ENCODE results near the gene CDKN2C. TPM values are rescaled to one million over a fixed set of nuclear protein-coding genes. Genes with fewer than 3 reads are reported as not detected.

Gene CDKN2C
- total RNA-seq, 6 donors from 2014 or later = 2.1 to 12.7 (median 8.2) TPM

DNA sequence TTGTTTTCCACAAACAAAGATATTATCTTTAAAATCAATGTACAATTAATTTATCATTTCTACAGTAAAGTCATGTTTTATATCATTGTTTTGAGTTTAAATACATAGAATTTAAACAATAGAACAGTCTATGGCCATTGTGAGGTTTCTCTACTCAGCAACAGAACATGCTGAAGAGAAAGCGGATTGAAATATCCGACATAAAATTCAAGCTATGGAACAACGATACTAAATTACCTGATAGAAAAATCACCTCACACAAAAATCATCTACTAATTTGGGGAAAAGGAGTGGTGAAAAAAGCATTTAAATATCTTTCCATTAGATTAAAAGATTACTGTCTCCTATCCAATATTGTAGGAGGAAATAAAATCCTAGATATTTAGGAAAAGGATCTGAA is 12.6 kb downstream of the CDKN2C start:
- DNase-seq (no peak), ATAC-seq (ENCODE audit: low FRiP score in 2 of 2) (no peak)
- Histone ChIP-seq H3K9me3 (no peaks in the 10 kb centered on the region), H3K4me1 (peaks cover 0 to 11% (median 4%) of the 10 kb centered on the region in 4 donors), H3K27ac (no peak overlapping the region), H3K4me3 (no peak overlapping the region), H3K36me3 (no peaks in the 10 kb centered on the region), H3K27me3 (no peaks in the 10 kb centered on the region)
- 88 to 95% methylated on average over 3 of the region's 3 CpGs for WGBS, 2 donors
- TF ChIP-seq POLR2A (IDR thresholded peaks at IDR 0.05) (no peak), EP300 (IDR thresholded peaks at IDR 0.05) (no peak), POLR2AphosphoS5 (IDR thresholded peaks at IDR 0.05) (no peak)
- TF ChIP-seq, protein P1, sequence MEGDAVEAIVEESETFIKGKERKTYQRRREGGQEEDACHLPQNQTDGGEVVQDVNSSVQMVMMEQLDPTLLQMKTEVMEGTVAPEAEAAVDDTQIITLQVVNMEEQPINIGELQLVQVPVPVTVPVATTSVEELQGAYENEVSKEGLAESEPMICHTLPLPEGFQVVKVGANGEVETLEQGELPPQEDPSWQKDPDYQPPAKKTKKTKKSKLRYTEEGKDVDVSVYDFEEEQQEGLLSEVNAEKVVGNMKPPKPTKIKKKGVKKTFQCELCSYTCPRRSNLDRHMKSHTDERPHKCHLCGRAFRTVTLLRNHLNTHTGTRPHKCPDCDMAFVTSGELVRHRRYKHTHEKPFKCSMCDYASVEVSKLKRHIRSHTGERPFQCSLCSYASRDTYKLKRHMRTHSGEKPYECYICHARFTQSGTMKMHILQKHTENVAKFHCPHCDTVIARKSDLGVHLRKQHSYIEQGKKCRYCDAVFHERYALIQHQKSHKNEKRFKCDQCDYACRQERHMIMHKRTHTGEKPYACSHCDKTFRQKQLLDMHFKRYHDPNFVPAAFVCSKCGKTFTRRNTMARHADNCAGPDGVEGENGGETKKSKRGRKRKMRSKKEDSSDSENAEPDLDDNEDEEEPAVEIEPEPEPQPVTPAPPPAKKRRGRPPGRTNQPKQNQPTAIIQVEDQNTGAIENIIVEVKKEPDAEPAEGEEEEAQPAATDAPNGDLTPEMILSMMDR (IDR thresholded peaks at IDR 0.05) = no peak

DNA sequence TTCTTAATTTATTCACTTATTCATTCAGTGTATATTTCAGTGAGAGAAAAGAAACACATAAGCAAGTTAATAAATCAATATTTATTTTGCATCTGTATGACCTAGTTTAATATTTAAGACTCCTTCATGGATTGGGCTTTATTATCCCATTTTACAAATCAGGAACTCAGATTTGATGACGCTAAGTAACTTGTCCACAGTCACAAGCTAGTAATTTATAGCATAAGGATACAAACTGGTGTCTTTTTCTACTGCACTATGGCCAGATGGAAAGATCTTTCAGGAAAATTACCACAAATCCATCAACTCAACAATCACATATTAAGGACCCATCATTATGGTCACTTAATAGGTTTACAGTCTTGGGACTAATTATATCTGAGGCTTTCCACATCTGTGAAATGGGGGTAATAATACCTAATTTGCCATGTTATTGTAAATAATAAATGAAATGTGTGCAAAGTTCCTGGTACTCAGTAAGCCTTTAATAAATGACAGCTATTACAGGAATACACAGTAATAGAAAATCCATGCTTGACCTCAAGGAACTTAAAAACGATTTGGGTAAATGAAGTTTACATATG is 13.3 kb downstream of the CDKN2C start:
- Histone ChIP-seq H3K9me3 (no peaks in the 10 kb centered on the region), H3K27me3 (no peaks in the 10 kb centered on the region), H3K4me1 (peaks cover 0 to 6% (median 4%) of the 10 kb centered on the region in 4 donors), H3K27ac (no peak overlapping the region), H3K36me3 (no peaks in the 10 kb centered on the region), H3K4me3 (no peak overlapping the region)
- ATAC-seq (ENCODE audit: low FRiP score in 2 of 2) (no peak), DNase-seq (no peak)
- WGBS, 2 donors = 52 to 54% methylated on average over 2 of the region's 2 CpGs
- no peak for TF ChIP-seq EP300 (IDR thresholded peaks at IDR 0.05)

DNA sequence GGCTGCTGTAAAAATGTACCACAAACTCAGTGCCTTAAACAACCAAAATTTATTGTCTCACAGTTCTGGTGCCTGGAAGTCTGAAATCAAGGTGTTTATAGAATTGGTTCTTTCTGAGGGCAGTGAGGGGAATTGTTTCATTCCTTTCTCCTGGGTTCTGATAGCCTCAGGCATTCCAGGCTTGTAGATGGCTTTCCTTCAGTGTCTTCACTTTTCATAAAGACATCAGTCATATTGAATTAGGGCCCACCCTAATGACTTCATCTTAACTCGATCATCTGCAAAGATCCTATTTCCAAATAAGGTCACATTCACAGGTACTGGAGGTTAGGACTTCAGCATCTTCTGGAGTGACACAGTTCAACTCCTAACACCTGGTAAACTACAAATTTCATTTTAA is 15.0 kb downstream of the CDKN2C start:
- H3K9me3 ChIP-seq = no peaks in the 10 kb centered on the region
- no peak overlapping the region for H3K27ac ChIP-seq
- 43 to 52% methylated on average over 1 of the region's 1 CpG for WGBS, 2 donors
- H3K27me3 ChIP-seq = no peaks in the 10 kb centered on the region
- H3K36me3 ChIP-seq = no peaks in the 10 kb centered on the region
- ATAC-seq (ENCODE audit: low FRiP score in 2 of 2) (no peak), DNase-seq (no peak)
- no peaks in the 10 kb centered on the region for H3K4me1 ChIP-seq
- TF ChIP-seq, protein P1 (IDR thresholded peaks at IDR 0.05) = no peak
- TF ChIP-seq POLR2A (IDR thresholded peaks at IDR 0.05) (no peak), POLR2AphosphoS5 (IDR thresholded peaks at IDR 0.05) (no peak), EP300 (IDR thresholded peaks at IDR 0.05) (no peak)
- H3K4me3 ChIP-seq = no peak overlapping the region

DNA sequence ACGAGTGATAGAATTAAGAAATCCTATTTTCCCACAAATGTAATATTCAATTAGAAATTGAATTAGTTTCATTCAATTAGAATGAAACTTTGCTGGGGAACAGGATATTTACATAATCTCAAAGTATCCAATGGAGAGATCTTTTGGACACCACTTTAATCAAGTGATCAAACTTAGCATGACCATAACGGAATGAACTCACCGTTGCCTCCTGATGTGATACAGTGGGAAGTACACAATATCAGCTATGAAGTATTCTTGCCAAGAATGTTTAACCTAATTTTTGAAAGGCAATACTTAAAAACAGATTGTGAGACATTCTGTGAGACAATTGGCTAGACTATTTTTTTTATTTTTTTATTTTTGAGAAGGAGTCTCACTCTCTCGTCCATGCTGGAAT is 16.6 kb downstream of the CDKN2C start:
- no peaks in the 10 kb centered on the region for H3K27me3 ChIP-seq
- DNase-seq = no peak
- no peaks in the 10 kb centered on the region for H3K4me1 ChIP-seq
- no peak overlapping the region for H3K27ac ChIP-seq
- TF ChIP-seq, protein P1 (IDR thresholded peaks at IDR 0.05) = no peak
- TF ChIP-seq POLR2A (IDR thresholded peaks at IDR 0.05) = no peak
- no peak for TF ChIP-seq EP300 (IDR thresholded peaks at IDR 0.05)
- no peak for TF ChIP-seq POLR2AphosphoS5 (IDR thresholded peaks at IDR 0.05)
- no peak for ATAC-seq (ENCODE audit: low FRiP score in 2 of 2)
- WGBS, 2 donors = 70 to 71% methylated on average over 4 of the region's 4 CpGs
- H3K36me3 ChIP-seq = no peaks in the 10 kb centered on the region
- H3K4me3 ChIP-seq = no peak overlapping the region
- H3K9me3 ChIP-seq = no peaks in the 10 kb centered on the region

DNA sequence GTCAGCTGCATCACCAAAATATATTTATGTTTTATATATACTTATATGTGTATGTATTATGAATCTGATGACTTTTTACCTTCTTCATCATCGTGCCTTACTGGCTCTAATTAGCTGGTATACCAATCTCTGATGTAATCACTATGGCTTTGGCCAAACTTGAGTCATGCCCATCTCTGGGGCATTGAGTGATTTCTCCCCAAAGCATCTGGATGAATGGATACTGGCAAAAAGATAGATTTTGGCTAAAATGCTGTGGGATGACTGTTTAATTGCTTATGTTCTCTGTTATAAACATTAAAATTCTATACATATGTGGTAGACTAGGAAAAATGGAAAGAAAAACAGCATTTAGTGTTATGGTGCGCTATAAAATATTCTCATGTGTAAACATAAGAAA is 19.6 kb downstream of the CDKN2C start:
- WGBS, 2 donors = 91 to 100% methylated on average over 2 of the region's 2 CpGs
- DNase-seq (no peak), ATAC-seq (ENCODE audit: low FRiP score in 2 of 2) (no peak)
- Histone ChIP-seq H3K27ac (no peak overlapping the region), H3K9me3 (no peaks in the 10 kb centered on the region), H3K4me1 (no peaks in the 10 kb centered on the region), H3K36me3 (no peaks in the 10 kb centered on the region), H3K27me3 (no peaks in the 10 kb centered on the region), H3K4me3 (no peak overlapping the region)
- TF ChIP-seq EP300 (IDR thresholded peaks at IDR 0.05) (no peak), POLR2AphosphoS5 (IDR thresholded peaks at IDR 0.05) (no peak), POLR2A (IDR thresholded peaks at IDR 0.05) (no peak)
- TF ChIP-seq, protein P1 (IDR thresholded peaks at IDR 0.05) = no peak

Data from upper lobe of left lung (tissue), 6 donors.